ENCODE measurements around the gene TBX6.

Gene TBX6

DNA sequence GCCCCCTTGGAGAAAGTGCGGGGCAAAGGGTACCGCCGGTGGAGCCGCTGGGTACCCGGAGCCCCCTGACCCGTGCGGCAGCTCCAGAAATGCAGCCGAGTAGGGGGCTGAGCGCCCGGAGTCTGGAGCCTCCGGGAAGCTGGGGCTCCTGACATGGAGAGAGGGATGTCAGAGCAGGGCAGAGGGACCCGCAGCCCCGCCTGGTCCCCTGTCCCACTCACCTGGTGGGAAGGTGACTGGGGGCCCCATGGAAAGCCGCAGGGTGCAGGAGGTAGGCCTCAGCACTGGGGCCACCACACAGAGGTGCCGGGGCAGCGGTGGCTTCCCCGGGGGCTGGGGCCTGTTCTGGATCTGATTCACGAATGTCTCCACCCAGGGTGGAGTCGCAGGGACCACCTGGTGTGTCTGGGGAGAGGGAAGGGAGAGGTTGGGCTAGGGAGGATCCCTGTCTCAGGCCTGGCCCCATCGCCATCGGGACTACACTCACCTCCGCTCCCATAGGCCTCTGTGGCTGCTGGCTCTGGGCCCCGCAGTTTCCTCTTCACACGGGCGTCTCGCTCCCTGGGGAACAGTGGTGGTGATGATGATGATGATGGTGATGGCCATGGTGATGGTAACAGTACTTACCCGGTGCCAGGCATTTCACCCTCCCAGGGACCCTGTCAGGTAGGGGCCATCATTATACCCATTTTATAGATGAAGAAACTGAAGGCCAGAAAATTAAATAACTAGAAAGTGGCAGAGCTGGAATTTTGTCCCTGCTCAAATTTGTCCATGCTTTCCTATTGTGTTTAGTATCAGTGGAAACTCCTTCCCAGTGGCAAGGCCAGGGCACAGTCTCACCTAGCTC, 5.2 kb downstream of the TBX6 start:
- no peak for DNase-seq (ENCODE audit: low spot score)

DNA sequence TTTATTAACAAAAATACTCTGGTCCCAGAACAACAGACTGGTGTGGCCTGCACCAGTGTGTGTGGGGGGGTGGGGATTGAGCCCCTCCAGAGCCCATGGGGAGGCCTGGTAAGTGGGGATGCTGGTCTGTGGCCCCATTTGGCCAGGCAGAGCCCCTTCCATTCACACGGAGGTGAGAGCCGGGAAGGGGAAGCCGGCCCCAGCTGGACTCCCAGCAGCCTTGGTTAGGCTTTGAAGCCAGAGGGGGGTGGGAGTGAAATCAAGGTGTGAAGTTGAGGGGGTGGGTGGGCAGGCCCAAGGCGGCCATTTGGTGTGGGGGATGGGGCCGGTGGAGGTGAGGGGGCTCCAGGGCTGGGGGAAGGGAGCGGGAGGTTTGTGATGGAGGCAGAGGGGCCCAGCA, 5.9 kb downstream of the TBX6 start:
- DNase-seq (ENCODE audit: low spot score): no peak

DNA sequence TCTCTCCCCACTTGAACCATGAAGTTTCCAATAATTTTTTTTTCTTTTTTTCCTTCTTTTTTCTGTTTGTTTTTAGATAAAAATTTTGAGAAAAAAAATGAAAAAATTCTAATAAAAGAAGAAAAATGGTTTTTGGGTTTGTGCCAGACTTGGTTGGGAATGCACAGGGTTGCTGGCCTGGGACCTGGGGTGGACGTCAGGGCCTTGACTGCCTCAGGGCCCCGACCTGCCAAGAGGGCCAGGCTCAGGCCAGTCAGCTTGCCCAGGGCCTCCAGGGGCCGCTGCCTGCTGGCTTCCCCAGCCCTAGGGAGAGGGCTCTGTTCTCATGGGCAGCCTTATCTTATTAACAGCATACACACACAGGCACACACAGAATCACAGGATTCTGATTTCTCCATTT, 6.5 kb downstream of the TBX6 start:
- DNase-seq (ENCODE audit: low spot score): no peak

DNA sequence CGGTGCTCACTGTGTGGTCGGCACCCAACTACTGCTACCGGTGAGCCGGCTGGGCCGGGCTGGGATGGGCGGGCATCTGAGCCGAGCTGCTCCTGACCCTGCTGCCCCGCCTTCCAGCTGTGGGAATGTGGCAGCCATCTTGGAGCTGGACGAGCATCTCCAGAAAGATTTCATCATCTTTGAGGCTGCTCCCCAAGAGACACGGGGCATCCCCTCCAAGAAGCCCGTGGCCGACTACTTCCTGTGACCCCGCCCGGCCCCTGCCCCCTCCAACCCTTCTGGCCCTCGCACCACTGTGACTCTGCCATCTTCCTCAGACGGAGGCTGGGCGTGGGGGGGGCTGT, 6.9 kb downstream of the TBX6 start:
- no peak for DNase-seq (ENCODE audit: low spot score)

DNA sequence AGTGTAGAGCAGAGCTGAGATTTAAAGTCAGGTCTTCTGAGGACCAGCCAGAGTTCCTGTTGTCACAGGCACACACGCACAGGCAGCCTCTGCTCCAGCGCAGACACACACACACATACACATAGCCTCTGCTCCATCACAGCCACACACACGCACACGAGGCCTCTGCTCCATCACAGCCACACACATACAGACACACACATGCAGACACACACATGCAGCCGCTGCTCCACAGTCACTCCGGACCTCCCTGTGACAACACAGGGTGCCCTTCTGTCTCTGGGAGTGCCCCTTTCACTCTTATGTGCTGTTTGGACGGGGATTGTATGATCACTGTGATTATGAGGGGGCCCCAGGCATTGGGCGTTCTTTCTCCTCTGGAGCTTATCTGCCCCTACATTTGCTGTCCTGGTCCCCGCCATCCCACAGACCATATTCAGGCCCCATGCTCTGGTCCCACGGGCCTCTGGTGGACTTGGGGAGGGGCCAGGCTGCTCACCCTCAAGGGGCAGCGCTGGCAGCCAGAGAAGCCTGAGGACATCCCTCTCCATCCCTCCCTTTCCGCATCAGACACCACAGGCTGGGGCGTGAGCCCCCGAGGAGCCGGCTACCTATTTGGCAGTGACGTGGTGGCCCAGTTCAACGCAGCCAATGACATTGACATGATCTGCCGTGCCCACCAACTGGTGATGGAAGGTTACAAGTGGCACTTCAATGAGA, 7.5 kb downstream of the TBX6 start:
- DNase-seq (ENCODE audit: low spot score): no peak

DNA sequence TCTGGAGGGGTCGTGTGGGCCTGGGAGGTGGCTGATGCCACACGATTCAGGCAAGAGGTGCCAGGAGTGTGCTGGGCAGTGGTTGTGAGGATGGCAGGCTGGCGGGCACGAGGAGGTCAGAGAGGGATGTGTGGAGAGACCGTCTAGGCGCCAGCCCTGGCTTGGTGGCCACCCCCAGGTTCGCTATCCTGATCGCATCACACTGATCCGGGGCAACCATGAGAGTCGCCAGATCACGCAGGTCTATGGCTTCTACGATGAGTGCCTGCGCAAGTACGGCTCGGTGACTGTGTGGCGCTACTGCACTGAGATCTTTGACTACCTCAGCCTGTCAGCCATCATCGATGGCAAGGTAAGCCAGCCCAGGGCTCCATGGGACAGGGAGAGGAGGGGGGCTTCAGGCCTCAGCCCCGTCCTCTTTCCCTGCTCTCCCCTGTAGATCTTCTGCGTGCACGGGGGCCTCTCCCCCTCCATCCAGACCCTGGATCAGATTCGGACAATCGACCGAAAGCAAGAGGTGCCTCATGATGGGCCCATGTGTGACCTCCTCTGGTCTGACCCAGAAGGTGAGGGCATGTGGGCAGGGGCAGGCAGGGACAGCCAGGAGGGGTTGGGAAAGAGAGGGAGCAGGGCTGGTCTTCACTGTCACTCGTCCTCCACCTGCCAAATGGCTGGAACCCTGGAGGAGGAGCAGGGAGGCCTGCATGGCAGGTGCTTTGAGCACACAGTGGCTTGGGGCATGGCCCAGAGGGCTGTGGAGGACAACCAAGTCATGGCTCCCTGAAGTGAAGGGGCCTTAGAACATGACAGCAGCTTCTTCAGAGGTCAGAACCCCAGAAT, 8.3 kb downstream of the TBX6 start:
- DNase-seq (ENCODE audit: low spot score): no peak

DNA sequence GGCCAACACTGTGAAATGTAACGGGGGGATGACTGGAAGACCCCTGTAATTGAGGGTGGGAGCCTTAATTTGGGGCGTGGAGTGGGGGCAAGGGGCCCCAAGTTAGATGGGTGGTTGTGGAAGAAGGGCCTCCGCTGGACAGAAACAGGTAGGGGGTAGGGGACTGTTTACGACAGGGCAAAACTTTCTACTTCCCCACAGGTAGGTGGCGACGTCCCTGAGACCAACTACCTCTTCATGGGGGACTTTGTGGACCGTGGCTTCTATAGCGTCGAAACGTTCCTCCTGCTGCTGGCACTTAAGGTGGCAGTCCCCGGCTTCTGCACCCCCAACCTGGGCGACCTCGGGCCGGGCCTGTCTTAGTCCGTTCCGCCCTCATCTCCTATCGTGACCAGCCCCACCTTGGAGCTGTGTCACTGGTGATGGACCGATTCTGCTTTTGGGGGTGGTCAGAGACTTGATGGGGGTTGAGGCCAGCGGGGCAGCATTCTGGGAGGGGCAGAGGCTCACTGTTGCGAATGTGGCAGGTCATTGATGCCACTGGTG, 9.1 kb downstream of the TBX6 start:
- no peak for DNase-seq (ENCODE audit: low spot score)

DNA sequence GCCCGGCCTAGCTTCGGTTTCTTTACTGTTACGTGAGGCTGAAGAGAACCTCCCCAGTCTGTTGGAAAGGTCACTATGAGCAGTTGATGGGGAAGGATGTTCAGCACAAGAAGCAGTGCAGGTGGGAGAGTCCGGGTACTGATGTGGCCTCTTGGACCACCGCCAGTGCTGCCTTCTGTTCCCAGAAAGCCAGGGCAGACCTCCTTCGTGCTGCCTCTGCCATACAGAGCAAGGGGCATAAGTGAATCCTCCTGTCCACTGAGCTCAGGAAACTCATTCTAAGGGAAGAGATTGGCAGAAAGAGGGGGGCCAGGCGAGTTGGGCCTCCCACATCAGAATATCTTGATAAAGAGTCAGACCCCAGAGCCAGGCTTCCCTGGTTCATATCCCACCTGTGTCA, 12.2 kb downstream of the TBX6 start:
- no peak for DNase-seq (ENCODE audit: low spot score)

DNA sequence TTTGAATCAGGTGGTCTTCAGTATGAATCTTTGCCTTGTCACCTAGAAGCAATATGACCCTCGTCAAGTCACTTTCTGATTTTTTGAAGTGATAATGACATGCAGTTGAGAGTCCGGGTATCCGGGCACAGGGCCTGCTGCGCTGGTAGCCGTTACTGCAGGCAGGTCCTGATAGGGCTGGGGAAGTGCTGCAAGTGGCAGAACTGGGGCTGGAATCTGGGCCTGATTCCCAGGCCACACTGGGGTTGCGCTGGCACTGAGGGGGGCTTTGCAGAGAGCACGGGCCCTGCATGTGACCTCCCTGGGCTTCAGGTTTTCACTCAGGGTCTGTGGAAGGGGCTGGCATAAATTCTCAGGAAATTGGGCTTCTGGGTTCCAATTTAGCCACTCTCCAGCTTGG, 13.0 kb downstream of the TBX6 start:
- no peak for DNase-seq (ENCODE audit: low spot score)

DNA sequence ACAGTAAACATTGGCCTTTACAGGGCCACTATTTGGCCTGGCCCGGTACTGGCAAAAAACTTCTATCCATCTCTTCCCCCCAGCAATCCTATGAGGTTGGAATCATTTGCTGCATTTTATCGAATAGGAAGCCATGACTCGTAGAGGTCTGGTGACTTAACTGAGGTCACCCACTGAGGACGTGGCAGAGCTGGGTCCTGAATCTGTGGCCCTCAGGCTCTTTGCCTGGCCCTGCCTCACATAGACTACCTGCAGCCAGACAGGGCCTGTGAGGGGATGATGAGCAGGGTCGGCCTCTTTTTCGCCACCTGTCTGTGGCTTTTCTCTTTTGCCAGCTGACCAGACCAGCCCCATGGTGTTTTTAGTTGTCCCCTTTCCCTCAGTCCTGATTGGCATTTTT, 14.1 kb downstream of the TBX6 start:
- no peak for DNase-seq (ENCODE audit: low spot score)

DNA sequence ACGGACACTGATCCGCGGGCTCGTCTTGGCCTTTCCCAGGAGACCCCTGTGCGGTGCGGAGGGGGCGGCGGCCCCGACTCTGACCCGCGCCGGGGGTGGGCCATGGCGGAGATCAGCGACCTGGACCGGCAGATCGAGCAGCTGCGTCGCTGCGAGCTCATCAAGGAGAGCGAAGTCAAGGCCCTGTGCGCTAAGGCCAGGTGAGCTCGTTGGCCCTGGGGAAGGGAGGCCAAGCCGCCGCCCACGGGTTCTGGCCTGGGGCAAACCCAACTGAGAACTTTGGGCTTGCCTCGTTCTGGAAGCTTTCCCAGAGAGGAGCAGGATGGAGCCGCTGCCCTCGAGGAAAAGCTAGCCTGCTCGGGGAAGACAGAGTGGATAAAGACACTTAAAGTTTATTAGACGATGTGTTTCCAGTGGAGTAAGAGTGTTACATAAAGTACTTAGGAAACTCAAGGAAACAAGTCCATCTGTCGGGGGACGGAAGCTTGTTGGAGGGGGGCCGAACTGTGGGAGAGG, 15.4 kb downstream of the TBX6 start:
- no peak for DNase-seq (ENCODE audit: low spot score)

DNA sequence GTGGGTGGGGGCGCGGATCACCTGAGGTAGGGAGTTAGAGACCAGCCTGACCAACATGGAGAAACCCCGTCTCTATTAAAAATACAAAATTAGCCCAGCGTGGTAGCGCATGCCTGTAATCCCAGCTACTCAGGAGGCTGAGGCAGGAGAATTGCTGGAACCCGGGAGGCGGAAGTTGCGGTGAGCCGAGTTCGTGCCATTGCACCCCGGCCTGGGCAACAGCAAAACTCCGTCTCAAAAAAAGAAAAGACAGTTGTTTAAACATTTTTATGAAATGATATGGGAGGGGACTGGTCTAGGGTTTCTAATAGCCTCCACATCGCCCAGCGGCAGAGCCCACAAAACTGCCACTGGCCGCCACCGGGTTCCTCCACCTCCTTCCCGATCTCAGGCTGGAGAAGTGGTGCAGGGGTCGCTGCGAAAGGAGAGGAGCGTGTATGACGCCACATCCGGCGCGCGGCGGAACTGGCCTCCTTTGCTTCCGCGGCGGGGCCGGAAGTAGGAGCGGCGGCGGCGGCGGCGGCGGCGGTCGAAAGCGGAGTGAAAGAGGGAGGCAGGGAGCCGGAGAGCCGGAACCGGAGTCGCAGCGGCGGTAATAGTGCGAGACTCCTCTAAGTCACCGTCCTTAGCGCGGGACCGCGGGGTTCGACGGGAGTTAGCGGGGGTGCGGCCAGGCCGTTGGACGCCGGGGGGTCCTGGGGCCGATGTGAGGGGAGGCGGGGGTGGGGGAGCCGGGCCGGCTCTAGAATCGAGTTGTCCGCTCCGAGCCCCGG, 16.0 kb downstream of the TBX6 start, which contains the start of gene PPP4C:
TSS of gene PPP4C (plus strand) at position 492 of the 773 bp plus-strand sequence. CDS start 384 bp downstream, outside the sequence.
- DNase-seq (ENCODE audit: low spot score): peak; percentile 93

DNA sequence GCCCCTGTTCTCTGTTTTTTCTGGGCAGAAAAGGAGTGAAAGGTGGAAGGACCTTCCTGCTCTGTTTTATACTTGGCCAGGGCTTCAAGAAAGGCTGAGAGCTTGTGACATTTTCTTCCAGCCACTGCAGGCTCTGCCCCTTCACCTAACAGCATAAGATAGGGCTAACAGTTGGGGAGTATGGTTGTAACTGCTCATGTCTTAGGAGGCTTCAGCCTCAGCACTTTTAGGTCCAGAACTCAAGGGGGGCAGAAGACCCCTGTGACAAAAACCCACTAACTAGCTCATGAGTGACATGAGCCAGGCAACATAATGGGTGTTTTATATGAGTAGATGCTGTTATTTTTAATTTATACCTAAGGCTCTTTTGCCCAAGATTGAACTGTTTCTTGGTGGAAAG, 21.2 kb downstream of the TBX6 start:
- no peak for DNase-seq (ENCODE audit: low spot score)

DNA sequence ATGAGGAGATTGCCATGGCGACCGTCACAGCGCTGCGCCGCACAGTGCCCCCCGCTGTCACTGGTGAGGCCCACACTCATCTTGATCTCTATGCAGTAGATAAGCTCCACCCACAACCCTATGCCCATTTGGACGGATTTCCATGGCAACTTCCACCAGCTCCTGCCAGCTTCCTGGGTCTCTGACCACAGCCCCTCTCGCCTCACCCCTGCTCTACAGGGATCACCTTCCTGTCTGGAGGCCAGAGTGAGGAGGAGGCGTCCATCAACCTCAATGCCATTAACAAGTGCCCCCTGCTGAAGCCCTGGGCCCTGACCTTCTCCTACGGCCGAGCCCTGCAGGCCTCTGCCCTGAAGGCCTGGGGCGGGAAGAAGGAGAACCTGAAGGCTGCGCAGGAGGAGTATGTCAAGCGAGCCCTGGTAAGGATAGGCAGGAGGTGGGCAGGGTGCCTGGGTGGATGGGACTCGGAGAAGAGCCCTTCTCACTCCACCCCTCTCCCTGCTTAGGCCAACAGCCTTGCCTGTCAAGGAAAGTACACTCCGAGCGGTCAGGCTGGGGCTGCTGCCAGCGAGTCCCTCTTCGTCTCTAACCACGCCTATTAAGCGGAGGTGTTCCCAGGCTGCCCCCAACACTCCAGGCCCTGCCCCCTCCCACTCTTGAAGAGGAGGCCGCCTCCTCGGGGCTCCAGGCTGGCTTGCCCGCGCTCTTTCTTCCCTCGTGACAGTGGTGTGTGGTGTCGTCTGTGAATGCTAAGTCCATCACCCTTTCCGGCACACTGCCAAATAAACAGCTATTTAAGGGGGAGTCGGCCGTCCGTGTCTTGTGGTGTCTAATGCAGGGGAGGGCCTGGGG, 21.9 kb downstream of the TBX6 start:
- no peak for DNase-seq (ENCODE audit: low spot score)

DNA sequence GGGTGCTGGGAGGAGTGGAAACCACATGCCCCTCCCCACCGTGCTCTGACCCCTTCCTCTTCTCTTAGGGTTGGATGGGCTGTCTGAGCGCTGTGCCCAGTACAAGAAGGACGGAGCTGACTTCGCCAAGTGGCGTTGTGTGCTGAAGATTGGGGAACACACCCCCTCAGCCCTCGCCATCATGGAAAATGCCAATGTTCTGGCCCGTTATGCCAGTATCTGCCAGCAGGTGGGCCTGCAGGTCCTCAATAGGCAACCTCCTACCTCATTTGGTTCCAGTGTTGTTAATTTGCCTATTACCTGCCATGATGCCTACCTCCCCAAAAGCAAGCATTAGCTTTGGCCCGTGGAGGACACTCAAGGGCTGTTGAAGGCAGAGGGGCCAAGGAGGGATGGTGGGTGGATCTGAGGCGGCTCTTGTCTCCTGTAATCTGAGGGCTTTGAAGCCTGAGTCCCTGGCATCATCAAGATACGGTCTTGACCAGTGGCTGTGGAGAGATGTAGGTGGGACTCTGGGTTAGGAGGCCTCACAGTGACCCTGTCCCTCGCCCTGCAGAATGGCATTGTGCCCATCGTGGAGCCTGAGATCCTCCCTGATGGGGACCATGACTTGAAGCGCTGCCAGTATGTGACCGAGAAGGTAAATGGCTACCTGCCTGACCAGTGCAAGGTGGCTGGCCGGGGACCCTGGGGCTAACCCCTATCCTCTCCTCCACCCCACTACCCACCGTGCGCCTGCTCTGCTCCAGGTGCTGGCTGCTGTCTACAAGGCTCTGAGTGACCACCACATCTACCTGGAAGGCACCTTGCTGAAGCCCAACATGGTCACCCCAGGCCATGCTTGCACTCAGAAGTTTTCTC, 22.7 kb downstream of the TBX6 start:
- no peak for DNase-seq (ENCODE audit: low spot score)

DNA sequence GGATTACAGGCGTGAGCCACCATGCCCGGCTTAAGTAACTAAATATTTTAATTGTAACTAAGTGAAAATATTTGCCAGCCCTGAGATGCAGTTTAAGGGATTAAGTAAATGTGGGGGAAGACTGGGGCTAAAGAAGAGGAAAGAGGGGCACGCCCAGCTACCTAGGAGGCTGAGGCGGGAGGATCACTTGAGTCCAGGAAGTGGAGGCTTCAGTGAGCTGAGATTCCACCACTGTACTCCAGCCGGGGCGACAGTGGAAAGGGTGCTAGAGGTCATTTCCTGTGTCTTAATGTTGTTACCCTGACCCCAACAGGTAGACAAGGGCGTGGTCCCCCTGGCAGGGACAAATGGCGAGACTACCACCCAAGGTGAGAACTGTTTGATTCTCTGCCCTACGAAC, 23.4 kb downstream of the TBX6 start:
- no peak for DNase-seq (ENCODE audit: low spot score)

DNA sequence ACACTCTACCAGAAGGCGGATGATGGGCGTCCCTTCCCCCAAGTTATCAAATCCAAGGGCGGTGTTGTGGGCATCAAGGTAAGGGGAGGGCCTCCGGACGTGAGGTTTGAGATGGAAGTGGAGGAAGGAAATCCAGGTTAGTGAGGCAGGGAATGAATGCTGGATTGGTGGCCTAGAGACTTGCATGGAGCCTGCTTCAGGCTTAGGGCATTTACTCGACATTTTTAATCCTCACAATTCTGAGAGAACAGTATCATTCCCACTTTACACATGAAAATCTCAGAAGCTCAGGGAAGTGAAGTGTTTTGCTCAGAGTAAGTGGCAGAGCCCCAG, 24.2 kb downstream of the TBX6 start:
- no peak for DNase-seq (ENCODE audit: low spot score)

DNA sequence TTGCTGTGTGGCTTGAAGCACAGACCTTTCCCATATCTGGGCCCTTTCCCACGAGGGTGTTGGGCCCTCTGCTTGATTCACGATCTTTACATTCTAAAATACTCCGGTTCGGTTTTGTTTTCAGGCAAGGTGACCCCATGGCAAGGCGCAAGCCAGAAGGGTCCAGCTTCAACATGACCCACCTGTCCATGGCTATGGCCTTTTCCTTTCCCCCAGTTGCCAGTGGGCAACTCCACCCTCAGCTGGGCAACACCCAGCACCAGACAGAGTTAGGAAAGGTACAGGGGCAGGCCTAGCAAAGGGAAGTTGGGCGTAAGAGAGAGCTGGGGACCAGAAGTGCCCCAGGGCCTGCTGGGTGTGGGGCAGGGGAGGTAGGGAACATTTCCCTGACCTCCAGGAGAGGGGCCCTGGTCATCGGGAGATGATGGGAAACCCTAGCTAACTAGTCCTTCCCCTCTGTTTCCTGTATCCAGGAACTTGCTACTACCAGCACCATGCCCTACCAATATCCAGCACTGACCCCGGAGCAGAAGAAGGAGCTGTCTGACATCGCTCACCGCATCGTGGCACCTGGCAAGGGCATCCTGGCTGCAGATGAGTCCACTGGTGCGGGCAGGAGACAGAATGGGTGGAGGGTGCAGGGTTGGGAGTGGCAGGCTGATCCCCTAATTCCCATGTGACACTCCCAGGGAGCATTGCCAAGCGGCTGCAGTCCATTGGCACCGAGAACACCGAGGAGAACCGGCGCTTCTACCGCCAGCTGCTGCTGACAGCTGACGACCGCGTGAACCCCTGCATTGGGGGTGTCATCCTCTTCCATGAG, 24.8 kb downstream of the TBX6 start:
- no peak for DNase-seq (ENCODE audit: low spot score)
